HG03378 (cell line): ENCODE measurements around the gene GPC6.
"Not testable (repeated sequence)": the region's sequence is repeated elsewhere in the genome, so short reads cannot be mapped to it uniquely, and the experiment has no call there.

Source experiments
- ATAC-seq: cut with Tn5 transposase; IDR thresholded peaks from one replicate; pipeline ENCODE4 v1.9.1; 2021; ENCODE audit warnings: mild to moderate bottlenecking, moderate library complexity; ENCODE audit not compliant: unreplicated experiment

Gene GPC6

GRCh38 chr13:93318534-93319254 is 92.1 kb downstream of the GPC6 start:
- ATAC-seq, result no peak

- ATAC-seq, result no peak
Measured at GRCh38 chr13:93320942-93321341, 94.3 kb downstream of the GPC6 start.

- not testable (repeated sequence) for ATAC-seq
Measured at GRCh38 chr13:93323880-93324279, 97.3 kb downstream of the GPC6 start.

- ATAC-seq, result no peak
Measured at GRCh38 chr13:93325303-93326233, 99.0 kb downstream of the GPC6 start.

DNA sequence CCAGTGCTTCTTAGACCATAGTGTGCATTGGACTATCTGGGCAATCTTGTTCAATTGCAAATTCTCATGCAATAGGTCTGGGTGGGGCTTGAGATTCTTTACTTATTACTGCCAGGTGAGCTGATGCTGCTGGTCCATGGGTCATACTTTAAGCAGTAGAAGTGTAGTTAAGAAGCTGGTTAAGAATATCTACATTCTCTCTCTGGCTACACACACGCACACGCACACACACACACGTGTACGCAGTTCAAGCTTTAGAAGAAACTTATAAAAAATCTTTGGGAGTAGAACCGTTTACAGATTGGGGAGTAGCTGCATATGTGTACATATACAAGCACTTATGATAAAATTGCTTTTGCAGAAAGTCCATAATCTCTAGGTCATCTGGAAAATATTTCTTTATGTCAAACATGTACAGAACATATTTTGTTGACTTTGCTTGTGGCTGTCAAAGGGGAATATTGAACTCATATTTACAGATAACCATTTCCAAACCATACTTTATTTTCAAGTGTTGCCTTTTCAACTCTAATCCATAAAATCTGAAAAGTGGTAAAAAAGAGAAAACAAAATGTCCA is 99.7 kb downstream of the GPC6 start:
- ATAC-seq, result no peak

GRCh38 chr13:93328943-93329342 is 102.3 kb downstream of the GPC6 start:
- ATAC-seq, result no peak

GRCh38 chr13:93336728-93337127 is 110.1 kb downstream of the GPC6 start:
- ATAC-seq, result no peak

- ATAC-seq, result no peak
Measured at GRCh38 chr13:93338030-93338429, 111.4 kb downstream of the GPC6 start.

DNA sequence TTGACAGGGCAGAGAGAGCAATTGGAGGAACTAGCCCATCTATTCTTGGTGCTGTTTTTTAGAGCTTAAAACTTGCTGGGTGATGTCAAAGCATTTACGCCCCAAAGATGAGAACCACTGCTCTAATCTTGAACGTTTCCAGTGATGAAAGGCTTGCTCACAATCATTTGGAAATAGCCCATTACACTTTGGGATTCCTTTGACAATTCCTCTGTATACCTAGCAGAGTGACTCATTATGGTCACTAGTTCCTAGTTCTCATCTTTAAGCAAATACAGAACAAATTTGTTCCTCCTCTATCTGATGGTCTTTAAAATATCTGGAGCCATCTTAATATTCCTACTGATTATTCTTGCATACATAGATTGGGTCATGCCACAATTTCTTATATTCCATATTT is 112.3 kb downstream of the GPC6 start:
- ATAC-seq, result no peak

- ATAC-seq, result no peak
Measured at GRCh38 chr13:93339550-93339949, 112.9 kb downstream of the GPC6 start.

- ATAC-seq, result no peak
Measured at GRCh38 chr13:93341517-93341916, 114.9 kb downstream of the GPC6 start.

DNA sequence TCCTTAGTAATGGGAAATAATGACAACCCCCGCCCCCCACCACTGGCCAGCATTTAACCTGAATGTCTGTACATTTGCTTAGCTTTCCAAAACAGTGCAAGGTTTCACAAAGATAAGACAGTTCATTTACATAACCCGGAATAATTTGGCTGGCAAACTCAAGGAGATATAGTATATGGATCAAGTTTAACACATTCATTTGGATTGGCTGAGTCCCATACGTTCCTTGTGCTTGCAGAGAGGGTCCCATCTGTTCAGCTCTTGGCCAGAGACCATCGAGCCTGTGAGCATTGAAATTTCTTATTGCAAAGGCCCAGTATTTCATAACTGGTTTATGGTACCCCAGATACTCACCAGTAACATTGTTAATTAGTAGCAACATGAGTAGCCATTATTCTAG is 116.5 kb downstream of the GPC6 start:
- ATAC-seq, result no peak

GRCh38 chr13:93344048-93344705 is 117.6 kb downstream of the GPC6 start:
- ATAC-seq, result no peak

DNA sequence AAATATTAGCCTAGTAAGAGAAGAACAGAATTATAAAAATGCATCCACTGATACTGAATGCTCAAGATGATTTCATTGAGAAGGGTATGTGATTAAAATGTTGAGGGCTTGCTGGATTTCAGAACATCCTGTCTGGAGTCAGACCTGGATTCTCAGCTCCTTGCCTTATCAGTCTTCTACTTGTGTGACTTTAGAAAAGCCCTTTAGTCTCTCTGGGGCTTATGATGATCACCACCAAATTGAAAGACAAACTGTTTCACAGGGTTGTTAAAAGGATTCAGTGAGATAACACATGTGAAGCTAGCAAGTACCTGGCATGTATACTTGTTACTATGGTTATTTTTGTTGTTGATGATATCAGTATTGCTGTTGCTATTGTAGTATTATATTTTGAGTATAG is 118.4 kb downstream of the GPC6 start:
- ATAC-seq, result no peak

- no peak for ATAC-seq
Measured at GRCh38 chr13:93345770-93346169, 119.2 kb downstream of the GPC6 start.

GRCh38 chr13:93352616-93353015 is 126.0 kb downstream of the GPC6 start:
- ATAC-seq, result no peak

- ATAC-seq, result no peak
Measured at GRCh38 chr13:93355094-93355493, 128.5 kb downstream of the GPC6 start.

GRCh38 chr13:93356469-93356868 is 129.9 kb downstream of the GPC6 start:
- no peak for ATAC-seq

DNA sequence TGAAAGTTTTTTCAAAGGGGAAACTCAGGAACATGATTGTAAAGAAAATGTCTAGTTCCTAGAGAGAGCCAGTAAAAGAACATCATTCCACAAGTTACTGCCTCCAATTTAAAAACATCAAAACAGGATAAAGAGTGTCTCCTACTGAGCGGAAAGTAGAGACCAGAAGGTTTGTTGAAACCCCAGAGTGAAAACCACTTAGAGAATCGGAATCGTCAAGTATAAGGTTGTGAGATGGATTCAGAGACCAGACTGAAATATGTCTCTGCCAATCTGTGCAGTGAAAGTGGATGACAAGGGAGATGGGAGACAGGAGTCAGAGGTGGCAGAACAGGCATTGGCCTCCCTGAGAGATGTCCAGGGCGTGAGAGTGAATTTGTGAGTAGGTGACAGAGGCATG is 133.4 kb downstream of the GPC6 start:
- ATAC-seq, result no peak

GRCh38 chr13:93361703-93362102 is 135.1 kb downstream of the GPC6 start:
- ATAC-seq, result no peak

DNA sequence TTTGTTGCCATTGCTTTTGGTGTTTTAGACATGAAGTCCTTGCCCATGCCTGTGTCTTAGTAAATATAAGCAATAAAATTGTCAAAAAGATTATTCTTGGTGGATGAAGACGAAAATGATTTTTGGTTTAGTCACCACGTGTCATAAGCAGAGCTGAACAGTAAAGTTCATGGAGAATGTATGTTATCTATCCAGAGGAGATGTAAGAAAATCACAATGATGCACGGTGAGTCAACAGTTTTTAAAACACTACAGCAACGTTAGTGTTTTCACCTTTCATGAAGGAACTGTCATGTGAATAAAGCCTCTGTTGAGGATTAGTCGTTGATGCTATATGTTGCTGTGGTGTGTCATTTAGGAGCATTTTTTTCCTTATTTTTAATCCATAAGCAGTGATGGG is 137.6 kb downstream of the GPC6 start:
- no peak for ATAC-seq
